Trophoblast cell (in vitro differentiated cells and primary cell): Measurements from ENCODE around the gene EARS2.
"Not testable (repeated sequence)": the region's sequence is repeated elsewhere in the genome, so short reads cannot be mapped to it uniquely, and the experiment has no call there.

Experiments used
- DNase-seq, 2 donors: peaks; one replicate each; pipeline ENCODE4 v3.0.0-alpha.2; 2016
- H2AFZ ChIP-seq: 2 replicates; pipeline ENCODE4 v1.6.1; 2013; ENCODE audit warnings: low read length, moderate library complexity, mild to moderate bottlenecking; ENCODE audit not compliant: insufficient read depth, poor library complexity
- H2AK5ac ChIP-seq: 2 replicates; pipeline ENCODE4 v1.6.1; 2013; ENCODE audit warnings: mild to moderate bottlenecking, low read length
- H2BK120ac ChIP-seq: 2 replicates; pipeline ENCODE4 v1.6.1; 2013; ENCODE audit warnings: low read length, mild to moderate bottlenecking, moderate library complexity; ENCODE audit not compliant: insufficient read depth, poor library complexity
- H2BK12ac ChIP-seq: 2 replicates; pipeline ENCODE4 v1.6.1; 2013; ENCODE audit warnings: mild to moderate bottlenecking, low read length, moderate library complexity
- H2BK5ac ChIP-seq: 2 replicates; pipeline ENCODE4 v1.6.1; 2013; ENCODE audit warnings: low read length, low read depth, moderate library complexity, mild to moderate bottlenecking; ENCODE audit not compliant: poor library complexity
- H3K14ac ChIP-seq: 2 replicates; pipeline ENCODE4 v1.6.1; 2013; ENCODE audit warnings: mild to moderate bottlenecking, low read length
- H3K18ac ChIP-seq: 2 replicates; pipeline ENCODE4 v1.6.1; 2013; ENCODE audit warnings: mild to moderate bottlenecking, low read length
- H3K23ac ChIP-seq: 2 replicates; pipeline ENCODE4 v1.6.1; 2013; ENCODE audit warnings: low read length
- H3K27ac ChIP-seq: 2 replicates; pipeline ENCODE4 v1.5.1; 2013; ENCODE audit warnings: low read depth, mild to moderate bottlenecking, inconsistent platforms, low read length, moderate library complexity
- H3K27me3 ChIP-seq: 2 replicates; pipeline ENCODE4 v1.6.1; 2013; ENCODE audit warnings: inconsistent platforms, mild to moderate bottlenecking, low read length, moderate library complexity; ENCODE audit not compliant: insufficient read depth
- H3K36me3 ChIP-seq, 2 experiments: 1 replicate in 1 of 2; 2 replicates in 1 of 2; pipeline ENCODE4 v1.6.1; 2013; ENCODE audit warnings: low read length in 2 of 2, mild to moderate bottlenecking in 2 of 2, moderate library complexity in 1 of 2; ENCODE audit not compliant: insufficient read depth in 2 of 2, control insufficient read depth in 1 of 2
- H3K4ac ChIP-seq: 2 replicates; pipeline ENCODE4 v1.6.1; 2013; ENCODE audit warnings: low read depth, mild to moderate bottlenecking, low read length, moderate library complexity
- H3K4me1 ChIP-seq, 2 experiments: 1 replicate in 1 of 2; 2 replicates in 1 of 2; pipeline ENCODE4 v1.6.1; 2013; ENCODE audit warnings: low read length in 2 of 2, mild to moderate bottlenecking in 2 of 2, moderate library complexity in 1 of 2; ENCODE audit not compliant: insufficient read depth in 2 of 2, control insufficient read depth in 1 of 2
- H3K4me2 ChIP-seq: 2 replicates; pipeline ENCODE4 v1.6.1; 2013; ENCODE audit warnings: inconsistent platforms, mild to moderate bottlenecking, low read length, moderate library complexity
- H3K4me3 ChIP-seq: 2 replicates; pipeline ENCODE4 v1.5.1; 2013; ENCODE audit warnings: mild to moderate bottlenecking, low read depth, low read length, inconsistent platforms
- H3K79me1 ChIP-seq: one replicate; pipeline ENCODE4 v1.6.1; 2013; ENCODE audit warnings: low read length
- H3K79me2 ChIP-seq: 2 replicates; pipeline ENCODE4 v1.6.1; 2013; ENCODE audit warnings: low read length, mild to moderate bottlenecking; ENCODE audit not compliant: control insufficient read depth, insufficient read depth, poor library complexity
- H3K9ac ChIP-seq: 2 replicates; pipeline ENCODE4 v1.6.1; 2013; ENCODE audit warnings: mild to moderate bottlenecking, low read length
- H3K9me3 ChIP-seq: 2 replicates; pipeline ENCODE4 v1.6.1; 2013; ENCODE audit warnings: low read depth, mild to moderate bottlenecking, control low read depth, inconsistent platforms, low read length; ENCODE audit not compliant: insufficient read depth
- H4K12ac ChIP-seq: 2 replicates; pipeline ENCODE4 v1.6.1; 2013; ENCODE audit warnings: low read depth, mild to moderate bottlenecking, low read length, moderate library complexity
- H4K8ac ChIP-seq: 2 replicates; pipeline ENCODE4 v1.6.1; 2013; ENCODE audit warnings: low read depth, mild to moderate bottlenecking, low read length, moderate library complexity
- H4K91ac ChIP-seq: one replicate; pipeline ENCODE4 v1.6.1; 2013; ENCODE audit warnings: low read depth, mild to moderate bottlenecking, low read length, moderate library complexity
- WGBS: extraction: QIAGEN DNeasy Blood & Tissue Kit; methylation state at CpG from one replicate; pipeline ENCODE4 v1.1.7; 2013; ENCODE audit warnings: missing lambda C conversion rate; ENCODE audit not compliant: insufficient read length, insufficient coverage; ENCODE audit errors: extremely low coverage; 5-methylcytosine and 5-hydroxymethylcytosine counted together

Gene EARS2

DNA sequence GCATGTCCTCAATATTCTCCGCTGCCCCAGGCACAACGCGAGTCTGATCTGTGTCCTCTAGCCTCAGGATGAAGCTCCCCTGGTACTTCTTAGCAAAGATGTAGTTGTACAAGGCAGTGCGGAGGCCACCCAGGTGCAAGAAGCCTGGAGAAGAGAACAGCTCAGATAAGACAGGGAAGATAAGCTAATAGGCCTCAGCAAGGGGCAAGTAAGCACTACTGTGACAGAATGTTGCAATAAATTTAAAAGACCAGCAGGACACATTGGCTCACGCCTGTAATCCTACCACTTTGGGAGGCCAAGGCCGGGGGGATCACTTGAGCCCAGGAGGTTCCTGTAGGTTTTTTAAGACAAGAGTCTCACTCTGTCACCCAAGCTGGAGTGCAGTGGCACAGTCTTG, 5.0 kb downstream of the EARS2 start:
- Histone ChIP-seq H3K23ac (no peak overlapping the region), H4K91ac (no peak overlapping the region), H2AK5ac (no peak overlapping the region), H3K4me1 (peaks cover 0 to 4% of the 10 kb centered on the region in 2 experiments), H3K4me2 (no peak overlapping the region), H3K79me2 (peaks cover 2% of the 10 kb centered on the region), H3K79me1 (peaks cover 3% of the 10 kb centered on the region), H4K8ac (no peak overlapping the region), H2BK120ac (no peak overlapping the region), H4K12ac (no peak overlapping the region), H3K4ac (no peak overlapping the region), H3K9ac (no peak overlapping the region), H2AFZ (no peak overlapping the region), H3K4me3 (no peak overlapping the region), H3K14ac (no peak overlapping the region), H3K9me3 (no peaks in the 10 kb centered on the region), H3K27me3 (no peaks in the 10 kb centered on the region), H3K36me3 (peaks cover 37 to 40% of the 10 kb centered on the region in 2 experiments), H2BK5ac (no peak overlapping the region), H2BK12ac (no peak overlapping the region), H3K27ac (no peak overlapping the region), H3K18ac (no peak overlapping the region)
- no CpG with 5 or more reads among the region's 6 CpGs for WGBS
- no peak for DNase-seq

GRCh38 chr16:23549938-23550337, 7.2 kb downstream of the EARS2 start:
- no peak overlapping the region for H3K27ac ChIP-seq
- no peak overlapping the region for H3K23ac ChIP-seq
- H2AFZ ChIP-seq, result no peak overlapping the region
- H3K14ac ChIP-seq, result no peak overlapping the region
- no peak overlapping the region for H4K12ac ChIP-seq
- no peak overlapping the region for H3K4me3 ChIP-seq
- H3K4ac ChIP-seq, result no peak overlapping the region
- no peak overlapping the region for H3K4me2 ChIP-seq
- H3K18ac ChIP-seq, result no peak overlapping the region
- no CpG with 5 or more reads among the region's 5 CpGs for WGBS
- H3K36me3 ChIP-seq, result peaks cover 47 to 48% of the 10 kb centered on the region in 2 experiments
- no peak overlapping the region for H3K9ac ChIP-seq
- H2BK5ac ChIP-seq, result no peak overlapping the region
- DNase-seq, result no peak
- H3K79me2 ChIP-seq, result no peaks in the 10 kb centered on the region
- H3K27me3 ChIP-seq, result no peaks in the 10 kb centered on the region
- no peaks in the 10 kb centered on the region for H3K4me1 ChIP-seq
- H2AK5ac ChIP-seq, result no peak overlapping the region
- H2BK12ac ChIP-seq, result no peak overlapping the region
- no peak overlapping the region for H4K8ac ChIP-seq
- H4K91ac ChIP-seq, result no peak overlapping the region
- no peak overlapping the region for H2BK120ac ChIP-seq
- H3K79me1 ChIP-seq, result no peaks in the 10 kb centered on the region
- H3K9me3 ChIP-seq, result no peaks in the 10 kb centered on the region

GRCh38 chr16:23544436-23544835, 12.7 kb downstream of the EARS2 start:
- Histone ChIP-seq H3K23ac (no peak overlapping the region), H3K14ac (no peak overlapping the region), H2BK12ac (no peak overlapping the region), H3K4me1 (no peaks in the 10 kb centered on the region), H3K36me3 (peaks cover 28 to 44% of the 10 kb centered on the region in 2 experiments), H3K9ac (no peak overlapping the region), H3K27ac (no peak overlapping the region), H3K79me1 (no peaks in the 10 kb centered on the region), H2BK120ac (no peak overlapping the region), H3K27me3 (no peaks in the 10 kb centered on the region), H2BK5ac (no peak overlapping the region), H4K12ac (no peak overlapping the region), H2AFZ (no peak overlapping the region), H3K4me2 (no peak overlapping the region), H3K4ac (no peak overlapping the region), H3K4me3 (no peak overlapping the region), H3K18ac (no peak overlapping the region), H4K8ac (no peak overlapping the region), H3K9me3 (no peaks in the 10 kb centered on the region), H3K79me2 (no peaks in the 10 kb centered on the region), H2AK5ac (no peak overlapping the region), H4K91ac (no peak overlapping the region)
- no CpG with 5 or more reads among the region's 14 CpGs for WGBS
- no peak for DNase-seq

DNA sequence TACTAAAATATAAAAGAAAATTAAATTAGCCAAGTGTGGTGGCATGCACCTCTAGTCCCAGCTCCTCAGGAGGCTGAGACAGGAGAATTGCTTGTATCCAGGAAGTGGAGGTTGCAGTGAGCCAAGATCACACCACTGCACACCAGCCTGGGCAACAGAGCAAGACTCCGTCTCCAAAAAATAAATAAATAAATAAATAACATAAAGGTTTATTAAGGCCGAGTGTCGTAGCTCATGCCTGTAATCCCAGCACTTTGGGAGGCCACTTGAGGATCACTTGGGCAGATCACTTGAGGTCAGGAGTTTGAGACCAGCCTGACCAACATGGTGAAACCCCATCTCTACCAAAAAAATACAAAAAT, 16.4 kb downstream of the EARS2 start:
- not testable (repeated sequence) for H3K9ac ChIP-seq, H3K79me1 ChIP-seq, H3K23ac ChIP-seq, H2BK5ac ChIP-seq, H3K4me3 ChIP-seq, H3K4me2 ChIP-seq, H2AK5ac ChIP-seq, H3K9me3 ChIP-seq, H3K14ac ChIP-seq, H3K4me1 ChIP-seq, DNase-seq, H2AFZ ChIP-seq, H2BK12ac ChIP-seq, H4K8ac ChIP-seq, H2BK120ac ChIP-seq, H4K91ac ChIP-seq, H3K27ac ChIP-seq, H3K27me3 ChIP-seq, H4K12ac ChIP-seq, H3K79me2 ChIP-seq, H3K18ac ChIP-seq, H3K4ac ChIP-seq
- no CpG with 5 or more reads among the region's 3 CpGs for WGBS
- peaks cover 16 to 32% of the 10 kb centered on the region in 2 experiments for H3K36me3 ChIP-seq
